Coronary artery (tissue), 2 donors: ENCODE measurements around the gene BICD1.

Experiments used
- DNase-seq: peaks from one replicate; pipeline ENCODE4 v3.0.0-alpha.2; 2017; ENCODE audit warnings: low spot score
- H3K27ac ChIP-seq, 2 donors: fragments of 200-600 bp; sonication (generic); one replicate each; pipeline ENCODE4 v1.5.1; 2016 to 2019
- H3K4me3 ChIP-seq: fragments of 200-600 bp; sonication (generic); 2 replicates; pipeline ENCODE4 v1.5.1; 2016; ENCODE audit warnings: mild to moderate bottlenecking, moderate library complexity
- TF ChIP-seq, protein P1 (sequence below): fragments of 200-600 bp; sonication (generic); IDR thresholded peaks from one replicate; pipeline ENCODE4 v1.5.1; 2019; ENCODE audit warnings: antibody characterized with exemption

The BICD1 gene

GRCh38 chr12:32261638-32262037, 155.0 kb downstream of the BICD1 start:
- DNase-seq: no peak
- TF ChIP-seq, protein P1, sequence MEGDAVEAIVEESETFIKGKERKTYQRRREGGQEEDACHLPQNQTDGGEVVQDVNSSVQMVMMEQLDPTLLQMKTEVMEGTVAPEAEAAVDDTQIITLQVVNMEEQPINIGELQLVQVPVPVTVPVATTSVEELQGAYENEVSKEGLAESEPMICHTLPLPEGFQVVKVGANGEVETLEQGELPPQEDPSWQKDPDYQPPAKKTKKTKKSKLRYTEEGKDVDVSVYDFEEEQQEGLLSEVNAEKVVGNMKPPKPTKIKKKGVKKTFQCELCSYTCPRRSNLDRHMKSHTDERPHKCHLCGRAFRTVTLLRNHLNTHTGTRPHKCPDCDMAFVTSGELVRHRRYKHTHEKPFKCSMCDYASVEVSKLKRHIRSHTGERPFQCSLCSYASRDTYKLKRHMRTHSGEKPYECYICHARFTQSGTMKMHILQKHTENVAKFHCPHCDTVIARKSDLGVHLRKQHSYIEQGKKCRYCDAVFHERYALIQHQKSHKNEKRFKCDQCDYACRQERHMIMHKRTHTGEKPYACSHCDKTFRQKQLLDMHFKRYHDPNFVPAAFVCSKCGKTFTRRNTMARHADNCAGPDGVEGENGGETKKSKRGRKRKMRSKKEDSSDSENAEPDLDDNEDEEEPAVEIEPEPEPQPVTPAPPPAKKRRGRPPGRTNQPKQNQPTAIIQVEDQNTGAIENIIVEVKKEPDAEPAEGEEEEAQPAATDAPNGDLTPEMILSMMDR: no peak
- Histone ChIP-seq H3K4me3 (no peak overlapping the region), H3K27ac (no peak overlapping the region)

GRCh38 chr12:32264961-32265360, 158.3 kb downstream of the BICD1 start:
- Histone ChIP-seq H3K27ac (no peak overlapping the region), H3K4me3 (no peak overlapping the region)
- DNase-seq: no peak
- TF ChIP-seq, protein P1: no peak

DNA sequence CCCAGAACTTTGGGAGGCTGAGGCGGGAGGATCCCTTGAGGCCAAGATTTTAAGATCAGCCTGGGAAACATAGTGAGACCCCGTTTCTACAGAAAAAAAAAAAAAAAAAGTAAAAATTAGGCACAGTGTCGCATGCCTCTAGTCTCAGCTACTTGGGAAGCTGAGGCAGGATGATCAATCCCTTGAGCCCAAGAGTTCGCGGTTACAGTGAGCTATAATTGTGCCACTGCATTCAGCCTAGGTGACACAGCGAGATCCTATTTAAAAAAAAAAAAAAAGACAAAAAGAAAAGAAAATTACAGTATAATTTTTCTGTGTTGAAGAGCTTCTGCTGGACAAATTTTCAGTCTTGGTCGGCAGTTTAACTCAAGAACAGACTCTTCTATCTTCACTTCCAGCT, 158.8 kb downstream of the BICD1 start:
- DNase-seq: no peak
- Histone ChIP-seq H3K27ac (no peak overlapping the region), H3K4me3 (no peak overlapping the region)
- TF ChIP-seq, protein P1: no peak

- TF ChIP-seq, protein P1: no peak
- no peak for DNase-seq
- Histone ChIP-seq H3K27ac (no peak overlapping the region), H3K4me3 (no peak overlapping the region)
Measured at GRCh38 chr12:32265951-32266350, 159.3 kb downstream of the BICD1 start.

- H3K27ac ChIP-seq: no peak overlapping the region
- TF ChIP-seq, protein P1: no peak
- no peak overlapping the region for H3K4me3 ChIP-seq
- no peak for DNase-seq
Measured at GRCh38 chr12:32266756-32267155, 160.1 kb downstream of the BICD1 start.

GRCh38 chr12:32270818-32271710, 164.4 kb downstream of the BICD1 start:
- no peak for DNase-seq
- TF ChIP-seq, protein P1: no peak
- H3K4me3 ChIP-seq: no peak overlapping the region
- H3K27ac ChIP-seq: no peak overlapping the region

DNA sequence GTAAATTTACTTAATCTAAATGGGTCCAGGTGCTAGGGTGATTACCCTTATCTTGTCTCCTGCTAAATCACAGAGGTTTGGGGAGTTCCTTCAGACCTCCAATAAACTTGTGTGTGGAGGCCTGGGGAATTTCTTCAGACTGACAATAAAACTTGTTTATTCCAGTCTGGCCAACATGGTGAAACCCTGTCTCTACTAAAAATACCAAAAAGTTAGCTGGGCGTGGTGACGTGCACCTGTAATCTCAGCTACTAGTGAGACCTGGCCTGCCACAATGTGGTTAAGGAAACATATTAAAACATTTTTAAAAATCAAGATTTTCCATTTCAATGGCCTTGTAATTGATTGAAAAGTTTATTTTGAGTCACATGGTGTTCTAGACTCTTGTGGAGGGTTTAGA, 165.8 kb downstream of the BICD1 start:
- Histone ChIP-seq H3K4me3 (no peak overlapping the region), H3K27ac (no peak overlapping the region)
- TF ChIP-seq, protein P1: no peak
- DNase-seq: no peak
